Aorta (tissue), 5 donors: ENCODE results near the gene ASGR1. TPM values are rescaled to one million over a fixed set of nuclear protein-coding genes. Genes with fewer than 3 reads are reported as not detected.

Experiments
- ATAC-seq: fragments of 200-7000 bp; cut with Tn5 transposase; one replicate; pipeline ENCODE4 v1.9.1; 2022; ENCODE audit warnings: moderate library complexity; ENCODE audit not compliant: low FRiP score
- DNase-seq, 2 donors: peaks; one replicate each; pipeline ENCODE4 v3.0.0-alpha.2; 2020
- H3K27ac ChIP-seq, 2 donors: one replicate each; pipeline ENCODE4 v1.5.1; 2013; ENCODE audit warnings: low read length in 2 of 2, mild to moderate bottlenecking in 2 of 2, moderate library complexity in 2 of 2, control low read depth in 1 of 2, inconsistent platforms in 1 of 2, low read depth in 1 of 2
- H3K27me3 ChIP-seq, 2 donors: one replicate each; pipeline ENCODE4 v1.6.1; 2013; ENCODE audit warnings: control low read depth in 1 of 2, low read length in 1 of 2, mild to moderate bottlenecking in 1 of 2, moderate library complexity in 1 of 2; ENCODE audit not compliant: insufficient read depth in 2 of 2, control insufficient read depth in 1 of 2
- H3K36me3 ChIP-seq, 2 donors: one replicate each; pipeline ENCODE4 v1.6.1; 2013; ENCODE audit warnings: control low read depth in 1 of 2, low read length in 1 of 2, mild to moderate bottlenecking in 1 of 2; ENCODE audit not compliant: insufficient read depth in 2 of 2, control insufficient read depth in 1 of 2
- H3K4me1 ChIP-seq, 2 donors: one replicate each; pipeline ENCODE4 v1.6.1; 2013; ENCODE audit warnings: low read length in 2 of 2, control low read depth in 1 of 2, mild to moderate bottlenecking in 1 of 2, moderate library complexity in 1 of 2; ENCODE audit not compliant: insufficient read depth in 2 of 2, control insufficient read depth in 1 of 2
- H3K4me3 ChIP-seq, 2 donors: one replicate each; pipeline ENCODE4 v1.5.1; 2013; ENCODE audit warnings: low read length in 2 of 2, control low read depth in 1 of 2, mild to moderate bottlenecking in 1 of 2
- H3K9me3 ChIP-seq: one replicate; pipeline ENCODE4 v1.6.1; 2013; ENCODE audit warnings: mild to moderate bottlenecking, low read length; ENCODE audit not compliant: control insufficient read depth
- WGBS, 2 donors: extraction: QIAGEN DNeasy Blood & Tissue Kit; methylation state at CpG; one replicate each; pipeline ENCODE4 v1.1.7; 2013; 5-methylcytosine and 5-hydroxymethylcytosine counted together
- intact Hi-C, 2 donors: fragments of 100-400 bp; cut with DNase I; formaldehyde crosslinking; loops; one replicate each; pipeline versions ENCODE4 v1.14.2 to v1.15.0; 2022
- polyA plus RNA-seq, 2 donors: library from polyadenylated mRNA; stranded (reverse); fragments of 200-250 nt; gene quantifications; one replicate each; pipeline ENCODE4 v1.2.3, GENCODE V29; 2013
- total RNA-seq, 2 donors: library from RNA; stranded (reverse); fragmentation: NEBNext Ultra II Directional; extraction: Animal tissue kit (Norgen Biotek cat#: 25700); gene quantifications; one replicate each; pipeline ENCODE4 v1.2.1, GENCODE V29; 2021
- donor health status: healthy with polysubstance abuse.
- donor health status: Bipolar disorder and iron deficiency.
- donor health status: DM: no; HTN: no; CAD: no.
- donor health status: DM: no; HTN: no; CAD: no.
- donor health status: DM: yes; HTN: yes; CAD: no.

ASGR1 gene
- total and polyA plus RNA-seq, 4 donors, result 2.0 to 5.4 (median 3.2) TPM

DNA sequence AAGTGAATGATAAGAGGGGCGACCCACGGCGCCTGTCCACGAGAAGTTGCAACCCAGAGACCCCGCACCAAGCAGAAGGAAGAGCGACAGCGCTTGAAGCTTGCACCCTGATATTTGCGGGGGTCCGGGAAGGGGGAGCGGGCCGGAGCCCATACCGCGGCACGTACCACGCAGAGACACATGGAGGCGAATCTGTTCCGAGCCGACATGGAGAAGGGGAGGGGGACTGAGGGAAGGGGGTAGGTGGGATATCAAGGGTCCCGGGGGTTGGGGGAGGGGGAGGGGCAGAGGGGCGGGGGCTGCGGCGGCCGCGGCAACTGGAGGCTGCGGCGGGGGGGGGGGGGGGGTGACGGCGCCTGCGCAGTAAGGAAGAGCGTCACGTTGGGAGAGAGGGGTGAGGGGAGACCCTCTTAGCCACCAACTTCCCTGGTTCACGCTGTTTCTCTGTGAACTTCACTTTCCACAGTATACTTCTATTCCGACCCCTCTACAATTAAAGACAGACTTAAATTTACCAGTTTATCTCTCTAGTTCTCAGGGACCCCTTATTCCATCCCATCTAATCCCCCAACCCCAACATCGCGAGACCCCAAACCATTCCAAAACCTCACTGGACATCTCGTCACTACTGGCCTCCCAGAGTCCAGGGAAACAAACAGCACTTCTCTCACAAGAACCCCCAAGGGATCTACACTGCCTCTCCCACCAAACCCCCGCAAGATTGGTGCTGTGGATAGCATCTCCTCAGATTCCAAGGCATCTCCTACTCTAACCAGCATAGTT is 32.5 kb upstream of the ASGR1 start:
- intact Hi-C loops, result no loop called here
- 35 to 41% methylated on average over 22 to 37 of the region's 37 CpGs for WGBS, 2 donors
- H3K27ac ChIP-seq, result no peak overlapping the region

DNA sequence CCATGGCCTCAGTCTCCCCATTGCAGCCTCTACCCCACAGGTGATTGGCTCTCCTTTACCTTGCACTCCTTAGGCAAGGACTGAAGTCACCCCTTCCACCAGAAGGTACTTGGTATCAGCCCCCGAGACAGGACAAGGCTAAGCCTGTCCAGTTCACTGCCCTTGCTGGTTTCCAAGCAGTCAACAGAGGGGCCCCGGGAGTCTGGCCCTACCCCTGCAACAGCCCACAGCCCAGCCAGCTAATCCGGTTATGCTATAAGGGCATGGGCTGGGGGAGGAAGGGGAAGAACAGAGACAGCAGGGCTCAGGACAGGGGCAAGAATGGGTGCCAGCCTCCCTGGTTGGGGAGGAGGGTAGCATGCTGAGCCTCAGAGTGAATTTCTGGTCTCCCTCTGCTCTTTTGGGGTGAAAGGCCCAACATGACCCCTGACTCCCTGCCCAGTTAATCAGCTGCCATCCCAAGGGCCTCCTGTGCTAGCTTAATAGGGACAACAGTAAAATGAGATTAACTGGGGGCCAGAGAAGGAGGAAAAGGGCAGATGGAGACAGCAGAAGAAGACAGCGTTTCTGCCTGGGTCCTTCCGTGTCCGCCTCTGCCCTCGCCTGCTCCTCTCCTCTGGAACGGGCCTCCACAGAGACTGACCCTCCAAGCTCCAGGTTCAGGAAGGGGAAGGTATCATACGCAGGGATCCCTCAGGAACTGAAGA is 29.7 kb upstream of the ASGR1 start:
- DNase-seq (no peak), ATAC-seq (no peak)

More for the DNA sequence above, 32.5 kb upstream of the ASGR1 start:
- Histone ChIP-seq H3K4me3 (no peak overlapping the region), H3K9me3 (no peaks in the 10 kb centered on the region), H3K36me3 (no peaks in the 10 kb centered on the region), H3K27me3 (no peaks in the 10 kb centered on the region), H3K4me1 (no peaks in the 10 kb centered on the region)
- no peak for ATAC-seq
- no peak for DNase-seq

DNA sequence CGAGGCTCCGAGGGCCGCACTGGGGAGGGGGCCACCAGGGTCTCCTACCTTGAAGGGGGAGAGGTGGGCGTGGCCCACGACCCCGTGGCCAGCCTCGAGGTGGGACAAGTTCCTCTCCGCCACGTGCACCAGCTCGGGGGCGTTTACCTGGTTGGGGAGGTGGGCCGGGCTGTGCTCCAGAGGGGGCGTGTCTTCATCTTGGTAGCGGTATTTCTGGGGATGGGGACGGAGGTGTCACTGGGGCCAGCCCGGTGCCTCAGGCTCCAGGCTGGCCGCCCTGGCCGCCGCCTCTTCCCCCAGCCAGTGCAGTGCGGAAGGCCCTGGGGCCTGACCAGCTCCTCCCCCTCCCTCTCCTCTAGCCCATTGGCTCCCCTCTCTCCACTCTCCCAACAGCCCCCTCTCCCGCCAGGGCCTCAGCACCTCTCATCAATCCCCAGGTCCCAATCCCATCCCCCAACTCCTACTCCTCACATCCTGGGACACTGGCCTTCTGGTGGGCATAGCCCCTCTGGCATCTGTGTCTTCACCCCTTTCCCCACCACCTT is 28.9 kb upstream of the ASGR1 start:
- WGBS, 2 donors, result 51 to 60% methylated on average over 20 to 21 of the region's 21 CpGs
- DNase-seq, result no peak
- no peak overlapping the region for H3K4me3 ChIP-seq
- no peak overlapping the region for H3K27ac ChIP-seq
- H3K27me3 ChIP-seq, result no peaks in the 10 kb centered on the region
- intact Hi-C loops, result no loop called here
- no peaks in the 10 kb centered on the region for H3K36me3 ChIP-seq
- no peak for ATAC-seq
- H3K9me3 ChIP-seq, result no peaks in the 10 kb centered on the region
- no peaks in the 10 kb centered on the region for H3K4me1 ChIP-seq

More for the DNA sequence above, 29.7 kb upstream of the ASGR1 start:
- intact Hi-C loops, result no loop called here
- Histone ChIP-seq H3K36me3 (no peaks in the 10 kb centered on the region), H3K27ac (no peak overlapping the region), H3K9me3 (no peaks in the 10 kb centered on the region), H3K27me3 (no peaks in the 10 kb centered on the region), H3K4me3 (no peak overlapping the region), H3K4me1 (no peaks in the 10 kb centered on the region)
- 84 to 86% methylated on average over 9 of the region's 9 CpGs for WGBS, 2 donors

DNA sequence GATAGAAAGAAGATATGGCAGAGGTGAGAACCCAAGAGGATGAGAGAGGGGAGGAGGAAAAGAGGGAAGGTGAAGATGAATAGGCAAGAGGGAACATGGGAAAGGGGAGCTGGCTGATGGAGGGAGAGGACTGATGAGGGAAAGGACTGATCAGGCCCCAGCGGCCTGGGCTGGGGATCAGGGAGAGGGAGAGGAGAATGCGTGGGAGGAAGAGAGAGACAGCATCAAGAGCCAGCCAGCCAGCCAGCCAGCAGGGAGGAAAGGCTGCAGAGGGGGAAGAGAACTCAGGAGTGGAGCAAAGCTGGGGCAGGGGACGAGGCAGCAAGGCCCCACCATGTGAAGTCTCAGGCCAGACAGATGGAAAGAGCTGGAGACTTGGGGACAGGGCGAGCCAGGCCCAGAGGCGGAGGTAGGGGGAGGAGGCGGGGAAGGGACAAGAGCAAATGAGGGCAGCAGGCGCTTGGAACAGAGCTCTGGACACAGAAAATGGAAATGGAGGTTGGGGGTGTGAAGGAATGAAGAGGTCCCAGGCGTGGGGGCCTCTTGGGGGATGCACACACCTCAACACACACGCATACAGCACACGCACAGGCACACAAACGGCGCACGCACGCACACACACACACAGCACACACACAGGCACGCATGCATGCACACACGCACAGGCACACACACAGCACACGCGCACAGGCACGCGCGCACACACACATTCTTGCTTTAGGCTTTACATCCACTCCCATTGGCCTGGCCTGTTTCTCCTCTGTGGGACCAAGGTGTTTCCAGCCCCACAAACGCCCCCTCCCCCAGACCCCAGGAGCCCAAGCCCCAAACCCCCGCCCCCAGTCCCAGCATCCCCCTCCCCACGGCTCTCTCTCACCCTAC is 28.2 kb upstream of the ASGR1 start:
- ATAC-seq (no peak), DNase-seq (no peak)
- H3K27me3 ChIP-seq, result no peaks in the 10 kb centered on the region
- H3K9me3 ChIP-seq, result no peaks in the 10 kb centered on the region
- intact Hi-C loops, result no loop called here
- no peak overlapping the region for H3K4me3 ChIP-seq
- 81 to 82% methylated on average over 21 to 24 of the region's 24 CpGs for WGBS, 2 donors
- H3K36me3 ChIP-seq, result peaks cover 0 to 2% of the 10 kb centered on the region in 2 donors
- no peak overlapping the region for H3K27ac ChIP-seq
- H3K4me1 ChIP-seq, result no peaks in the 10 kb centered on the region

DNA sequence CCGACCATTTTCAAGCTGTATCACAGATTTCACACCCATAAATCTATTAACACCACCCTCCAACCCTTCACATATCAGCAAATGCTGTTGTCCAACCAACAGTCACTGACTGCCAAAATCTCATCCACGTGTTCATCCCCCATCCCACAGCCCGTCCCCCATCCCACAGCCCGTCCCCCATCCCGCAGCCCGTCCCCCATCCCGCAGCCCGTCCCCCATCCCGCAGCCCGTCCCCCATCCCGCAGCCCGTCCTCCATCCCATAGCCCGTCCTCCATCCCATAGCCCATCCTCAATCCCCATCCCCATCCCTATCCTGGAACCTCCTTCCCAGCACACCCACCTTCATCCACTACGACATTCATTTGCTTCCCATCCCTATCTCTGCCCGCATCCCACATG is 26.4 kb upstream of the ASGR1 start:
- WGBS, 2 donors, result 26 to 35% methylated on average over 15 of the region's 15 CpGs
- Histone ChIP-seq H3K27me3 (no peaks in the 10 kb centered on the region), H3K4me3 (peak overlapping the region in 1 of 2 donors; percentile 2), H3K27ac (no peak overlapping the region), H3K9me3 (no peaks in the 10 kb centered on the region), H3K4me1 (no peaks in the 10 kb centered on the region), H3K36me3 (peaks cover 0 to 2% of the 10 kb centered on the region in 2 donors)
- DNase-seq, result no peak
- intact Hi-C loops, result no loop called here
- no peak for ATAC-seq

DNA sequence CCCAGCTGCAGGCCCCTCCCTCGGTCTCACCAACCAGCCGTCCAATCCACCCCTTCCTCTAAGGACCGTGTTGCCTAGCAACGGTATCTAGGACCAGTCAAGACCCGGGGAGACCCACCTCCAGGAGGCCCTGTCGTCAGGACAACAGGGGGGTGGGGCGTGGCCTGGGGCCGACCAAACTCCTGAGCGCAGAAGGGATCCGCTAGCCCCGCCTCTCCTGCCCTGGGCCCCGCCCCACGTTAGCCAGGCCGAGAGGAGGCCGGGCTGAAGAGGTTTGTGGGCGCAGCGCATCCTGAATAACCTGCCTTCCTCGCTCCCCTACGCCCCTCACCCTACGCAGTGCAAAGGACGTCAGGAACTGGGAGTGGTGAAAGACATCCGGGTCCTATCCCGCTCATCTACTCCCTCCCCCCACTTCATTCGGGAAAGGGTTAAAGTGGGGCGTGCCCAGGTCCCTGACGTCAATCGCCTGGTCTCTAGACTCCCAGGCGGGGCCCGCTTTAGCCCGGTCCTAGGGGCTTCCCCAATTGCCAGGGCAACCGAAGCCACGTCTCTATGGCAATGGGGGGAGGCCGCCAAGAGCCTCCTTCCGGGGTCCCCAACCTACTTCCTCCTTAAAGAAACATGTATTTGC is 25.8 kb upstream of the ASGR1 start:
- peak; percentile 88 for ATAC-seq
- H3K27ac ChIP-seq, result no peak overlapping the region
- peaks cover 0 to 2% of the 10 kb centered on the region in 2 donors for H3K36me3 ChIP-seq
- no peaks in the 10 kb centered on the region for H3K4me1 ChIP-seq
- H3K9me3 ChIP-seq, result no peaks in the 10 kb centered on the region
- no peaks in the 10 kb centered on the region for H3K27me3 ChIP-seq
- peak; percentile 93 to 95 for DNase-seq
- peak overlapping the region in 1 of 2 donors; percentile 2 for H3K4me3 ChIP-seq
- 1% methylated on average over 32 to 34 of the region's 34 CpGs for WGBS, 2 donors
- intact Hi-C loops, result no loop called here

DNA sequence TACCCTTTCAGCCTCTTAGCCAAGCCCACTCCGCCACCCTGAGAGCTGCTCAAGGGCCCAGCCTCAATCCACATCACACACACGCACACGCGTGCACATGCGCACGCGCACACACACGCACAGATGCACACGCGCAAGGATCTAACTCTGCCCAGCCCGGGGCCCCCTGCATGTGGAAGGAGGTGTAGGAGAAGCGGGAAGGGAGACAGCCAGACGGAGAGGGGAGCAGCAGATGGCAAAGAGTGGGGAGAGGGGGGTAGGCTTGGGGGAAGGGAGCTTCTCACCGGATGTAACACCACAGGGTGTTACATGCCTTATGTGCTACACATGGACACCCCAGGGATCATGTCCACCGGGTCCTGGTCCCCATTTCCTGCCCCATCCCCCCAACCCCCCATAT is 25.2 kb upstream of the ASGR1 start:
- H3K4me1 ChIP-seq, result no peaks in the 10 kb centered on the region

DNA sequence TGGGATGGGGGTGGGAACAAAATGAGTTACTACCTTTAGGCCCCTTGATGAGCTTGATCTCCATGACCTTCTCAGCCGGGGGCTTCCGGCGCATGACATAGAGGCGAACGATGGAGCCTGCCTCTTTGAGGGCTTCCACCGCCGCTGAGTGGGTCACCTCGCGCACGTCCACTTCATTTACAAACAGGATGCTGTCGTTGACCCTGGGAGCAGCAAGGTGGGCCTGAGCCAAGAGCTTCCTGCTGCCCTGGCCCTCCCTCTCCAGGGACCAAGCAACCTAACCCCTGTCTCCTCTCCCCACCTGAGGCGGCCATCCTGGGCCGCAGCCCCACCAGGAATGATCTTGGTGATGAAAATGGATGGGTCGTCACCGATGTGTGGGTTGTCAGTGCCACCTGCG is 24.2 kb upstream of the ASGR1 start:
- Histone ChIP-seq H3K36me3 (peaks cover 0 to 2% of the 10 kb centered on the region in 2 donors), H3K9me3 (no peaks in the 10 kb centered on the region), H3K27me3 (no peaks in the 10 kb centered on the region), H3K4me3 (no peak overlapping the region), H3K27ac (no peak overlapping the region), H3K4me1 (no peaks in the 10 kb centered on the region)
- ATAC-seq (no peak), DNase-seq (no peak)
- 93 to 95% methylated on average over 16 of the region's 16 CpGs for WGBS, 2 donors
- intact Hi-C loops, result no loop called here

More for the DNA sequence above, 25.2 kb upstream of the ASGR1 start:
- no peaks in the 10 kb centered on the region for H3K27me3 ChIP-seq
- ATAC-seq (peak; percentile 6), DNase-seq (no peak)
- H3K9me3 ChIP-seq, result no peaks in the 10 kb centered on the region
- no peak overlapping the region for H3K27ac ChIP-seq
- peak overlapping the region in 1 of 2 donors; percentile 2 for H3K4me3 ChIP-seq
- intact Hi-C loops, result no loop called here
- peaks cover 0 to 2% of the 10 kb centered on the region in 2 donors for H3K36me3 ChIP-seq
- 75 to 76% methylated on average over 14 to 15 of the region's 15 CpGs for WGBS, 2 donors
